Cardiac septum (tissue), 1 donor: ENCODE results near the gene RNF41. TPM values are rescaled to one million over a fixed set of nuclear protein-coding genes. Genes with fewer than 3 reads are reported as not detected.
"Not testable (repeated sequence)": the region's sequence is repeated elsewhere in the genome, so short reads cannot be mapped to it uniquely, and the experiment has no call there.

Source experiments
- DNase-seq: peaks from one replicate; pipeline ENCODE4 v3.0.0-alpha.2; 2020; ENCODE audit warnings: low spot score
- intact Hi-C: fragments of 100-400 bp; cut with DNase I; formaldehyde crosslinking; loops from one replicate; pipeline ENCODE4 v1.14.0; 2022
- total RNA-seq: library from RNA; stranded (reverse); fragmentation: NEBNext Ultra II Directional; extraction: Animal tissue kit (Norgen Biotek cat#: 25700); gene quantifications from one replicate; pipeline ENCODE4 v1.2.1, GENCODE V29; 2021
- donor health status: DM: no; HTN: no; CAD: no.

The RNF41 gene
- total RNA-seq, 1 donor from 2014 or later: 40.7 TPM

GRCh38 chr12:56158926-56159461 is 62.7 kb downstream of the RNF41 start:
- intact Hi-C loops: loop anchor here (2.0 kb wide), 3 partner anchors 30 to 40 kb away; partner anchors contain the start of genes SMARCC2 and ZC3H10

GRCh38 chr12:56158029-56158925 is 63.4 kb downstream of the RNF41 start, which contains the start of gene MYL6:
Gene MYL6, plus strand, starts transcription at chr12:56158359. Its CDS starts 43 bp downstream, at chr12:56158402.
- peak; percentile 99 for DNase-seq
- intact Hi-C loops: loop anchor here (2.0 kb wide), 3 partner anchors 31 to 39 kb away; partner anchors contain the start of genes SMARCC2 and ZC3H10

More at GRCh38 chr12:56158926-56159461, 62.7 kb downstream of the RNF41 start:
- DNase-seq: peak; percentile 92

GRCh38 chr12:56157201-56158028 is 64.3 kb downstream of the RNF41 start:
- peak; percentile 80 for DNase-seq
- intact Hi-C loops: loop anchor here (2.0 kb wide), 3 partner anchors 31 to 39 kb away; partner anchors contain the start of genes SMARCC2 and ZC3H10

GRCh38 chr12:56156464-56157200 is 65.1 kb downstream of the RNF41 start:
- DNase-seq, intact Hi-C loops: not testable (repeated sequence)

- no peak for DNase-seq
- intact Hi-C loops: no loop called here
Observed at GRCh38 chr12:56155256-56155845, 66.4 kb downstream of the RNF41 start.

- DNase-seq: no peak
- intact Hi-C loops: no loop called here
Observed at GRCh38 chr12:56154818-56155217, 66.9 kb downstream of the RNF41 start.

- no peak for DNase-seq
- intact Hi-C loops: no loop called here
Observed at GRCh38 chr12:56154246-56154771, 67.4 kb downstream of the RNF41 start.

GRCh38 chr12:56153678-56154065 is 68.0 kb downstream of the RNF41 start:
- no peak for DNase-seq
- intact Hi-C loops: loop anchor here (2.0 kb wide), 1 partner anchor 25 kb away; the partner anchor contains the start of gene ESYT1

- DNase-seq: no peak
- intact Hi-C loops: loop anchor here (2.0 kb wide), 1 partner anchor 24 kb away; the partner anchor contains the start of gene ESYT1
Observed at GRCh38 chr12:56152756-56153677, 68.7 kb downstream of the RNF41 start.

Other genes with a start within 250 kb of the RNF41 start
- 108 TPM for gene RAB5B, start 247.8 kb downstream of the RNF41 start, total RNA-seq
- 25.0 TPM for gene SUOX, start 224.6 kb downstream of the RNF41 start, total RNA-seq
- 8.4 TPM for gene IKZF4, start 200.9 kb downstream of the RNF41 start, total RNA-seq
- 39.5 TPM for gene RPS26, start 180.0 kb downstream of the RNF41 start, total RNA-seq
- 1.5 TPM for gene ERBB3, start 141.8 kb downstream of the RNF41 start, total RNA-seq
- gene PA2G4, start 117.4 kb downstream of the RNF41 start, total RNA-seq: 61.6 TPM
- 1,517 TPM for gene RPL41, start 105.3 kb downstream of the RNF41 start, total RNA-seq
- gene ZC3H10, start 103.7 kb downstream of the RNF41 start, total RNA-seq: 6.0 TPM
- 36.2 TPM for gene ESYT1, start 93.7 kb downstream of the RNF41 start, total RNA-seq
- gene MYL6B, start 69.3 kb downstream of the RNF41 start, total RNA-seq: 37.6 TPM
- 792 TPM for gene MYL6, start 63.6 kb downstream of the RNF41 start, total RNA-seq
- 71.5 TPM for gene SMARCC2, start 32.4 kb downstream of the RNF41 start, total RNA-seq
- 19.6 TPM for gene NABP2, start 2.4 kb upstream of the RNF41 start, total RNA-seq
- not detected for gene SLC39A5, start 8.1 kb upstream of the RNF41 start, total RNA-seq
- gene ANKRD52, start 36.5 kb upstream of the RNF41 start, total RNA-seq: 28.8 TPM
- 86.8 TPM for gene COQ10A, start 45.0 kb upstream of the RNF41 start, total RNA-seq
- gene CS, start 78.4 kb upstream of the RNF41 start, total RNA-seq: 570 TPM
- 38.0 TPM for gene CNPY2, start 94.1 kb upstream of the RNF41 start, total RNA-seq
- gene PAN2, start 112.1 kb upstream of the RNF41 start, total RNA-seq: 46.3 TPM
- gene IL23A, start 117.0 kb upstream of the RNF41 start, total RNA-seq: not detected
- gene STAT2, start 138.2 kb upstream of the RNF41 start, total RNA-seq: 41.1 TPM
- not detected for gene APOF, start 140.9 kb upstream of the RNF41 start, total RNA-seq
- gene TIMELESS, start 227.5 kb upstream of the RNF41 start, total RNA-seq: 2.0 TPM
- gene MIP, start 232.7 kb upstream of the RNF41 start, total RNA-seq: 0.48 TPM
- gene SPRYD4, start 246.7 kb upstream of the RNF41 start, total RNA-seq: 3.3 TPM